ENCODE measurements around the gene SLC9A8. TPM values are rescaled to one million over a fixed set of nuclear protein-coding genes. Genes with fewer than 3 reads are reported as not detected.

Gene SLC9A8
- total and polyA plus RNA-seq, 9 of the 15 experiments (the other 6 are each of a cell fraction or from before 2014, with no cell fraction given) = 0.56 to 9.7 (median 5.0) TPM

DNA sequence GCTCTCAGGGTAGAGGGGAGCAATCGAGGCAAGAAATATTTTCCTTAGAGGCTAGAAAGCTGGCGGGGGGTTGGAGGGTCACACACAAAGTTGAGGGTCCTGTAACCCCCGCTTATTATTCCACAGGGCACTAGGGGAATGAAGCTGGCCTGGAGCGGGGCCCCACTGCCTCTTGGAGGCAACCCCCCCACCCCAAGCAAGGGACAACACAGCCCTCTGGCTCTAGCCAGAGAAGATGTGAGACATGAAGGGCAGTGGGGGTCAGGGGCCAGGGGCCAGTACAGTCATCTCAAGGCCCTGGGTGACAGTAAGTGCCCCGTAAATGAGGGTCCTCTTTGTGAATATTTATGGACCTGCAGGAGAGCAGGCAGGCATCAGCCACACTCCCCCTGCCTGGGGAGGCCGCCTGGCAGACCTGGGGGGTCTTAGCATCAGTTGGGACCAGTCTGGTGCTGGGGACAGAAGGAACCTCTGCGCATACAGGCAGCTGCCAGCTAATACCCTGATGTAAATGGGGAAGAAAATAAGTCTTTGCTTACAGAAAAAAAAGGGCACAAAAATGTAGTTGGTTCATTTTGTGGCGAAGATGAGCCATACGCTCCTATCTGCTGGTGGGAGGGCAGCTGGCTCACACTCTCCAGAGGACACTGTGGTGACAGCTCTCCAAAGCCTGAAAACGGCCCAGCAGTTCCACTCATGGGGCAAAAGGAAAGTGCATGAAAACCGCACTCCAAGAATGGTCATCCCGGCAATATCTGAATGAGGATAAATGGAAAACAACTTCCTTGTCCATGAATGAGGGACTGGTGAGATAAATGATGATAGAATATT lies 80.8 kb downstream of the SLC9A8 start:
- no peak for FAIRE-seq
- ChIA-PET POLR2A (interaction anchor here (0.7 to 3.2 kb wide), 6 partner anchors 7 to 1504 kb away, joined by 3 to 16 read pairs (median 4); no protein-coding TSS in a partner anchor), CTCF (ENCODE audit: low intra/inter-chr PET ratio) (no interaction called here)
- 52% methylated on average over 12 of the region's 12 CpGs for WGBS (ENCODE audit: insufficient coverage, low coverage, missing lambda C conversion rate)
- Histone ChIP-seq H3K27me3 (ENCODE audit: control insufficient read depth in 2 of 2, insufficient read depth in 2 of 2, low read length in 2 of 2) (no peaks in the 10 kb centered on the region), H3K4me1 (replicated peaks in 1 of 2; ENCODE audit: control insufficient read depth in 2 of 2, insufficient read depth in 2 of 2, low read length in 2 of 2) (peaks cover 8 to 32% of the 10 kb centered on the region in 2 experiments), H3K79me2 (ENCODE audit: control insufficient read depth, insufficient read depth, low read length) (no peaks in the 10 kb centered on the region), H3K27ac (ENCODE audit: extremely low read depth, low read depth, low read length) (no peak overlapping the region), H3K4me2 (ENCODE audit: insufficient read depth, low read length) (peak overlapping the region; percentile 3; the same call in 1 of the 2 replicates), H3K36me3 (ENCODE audit: control insufficient read depth, insufficient read depth, low read length) (peaks cover 10% of the 10 kb centered on the region; the same call in 1 of the 3 replicates), H3K9ac (ENCODE audit: insufficient read depth in 1 of 2, low read depth in 2 of 2, low read length in 2 of 2) (peak overlapping the region in 1 of 2 experiments; percentile 87; a peak in 1 of 4 replicates), H3K9me3 (replicated peaks; ENCODE audit: control insufficient read depth, insufficient read depth, low read depth, low read length) (no peaks in the 10 kb centered on the region), H4K20me1 (replicated peaks; ENCODE audit: control insufficient read depth, insufficient read depth, low read length) (peaks cover 8% of the 10 kb centered on the region; the same call in 1 of the 2 replicates), H3K4me3 (no peak overlapping the region), H2AFZ (ENCODE audit: low read depth, low read length) (no peak overlapping the region), H3K9me1 (ENCODE audit: control insufficient read depth, insufficient read depth, low read length) (no peaks in the 10 kb centered on the region)
- DNase-seq (ENCODE audit: extremely low read depth in 1 of 4, low spot score in 3 of 4) = no peak
- no TSS peak for BruUV-seq (replicated peaks)
- in situ Hi-C loops (cut with MboI) (loop anchor here (25.0 kb wide), 1 partner anchor 556 kb away; no protein-coding TSS in a partner anchor), intact Hi-C loops (cut with micrococcal nuclease) (loop anchor here (5.0 kb wide), 1 partner anchor 351 kb away; no protein-coding TSS in a partner anchor)
- no peak for TF ChIP-seq POLR3G (IDR thresholded peaks at IDR 0.05; ENCODE audit: extremely low read depth, insufficient read length, insufficient replicate concordance)
- TF ChIP-seq, protein P1, sequence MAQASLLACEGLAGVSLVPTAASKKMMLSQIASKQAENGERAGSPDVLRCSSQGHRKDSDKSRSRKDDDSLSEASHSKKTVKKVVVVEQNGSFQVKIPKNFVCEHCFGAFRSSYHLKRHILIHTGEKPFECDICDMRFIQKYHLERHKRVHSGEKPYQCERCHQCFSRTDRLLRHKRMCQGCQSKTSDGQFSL (CRISPR knock-in tag; IDR thresholded peaks at IDR 0.05) = peak; percentile 37; the same call in 1 of the 2 replicates
- TF ChIP-seq, protein P1 (tag; IDR thresholded peaks at IDR 0.05) = no peak
- TF ChIP-seq SNIP1 (IDR thresholded peaks at IDR 0.05; ENCODE audit: low read depth) = no peak
- no peak for TF ChIP-seq NCOA2 (IDR thresholded peaks at IDR 0.05; ENCODE audit: partially characterized antibody in 2 of 2)
- ATAC-seq = no peak

Measured in K562 (cell line).